SK-N-SH (cell line): ENCODE measurements around the gene TMEM129.

Source experiments
- CHD2 ChIP-seq: fragments of 150-350 bp; IDR thresholded peaks from 2 replicates; pipeline ENCODE4 v1.6.1; 2018; ENCODE audit warnings: low read length; ENCODE audit not compliant: partially characterized antibody
- FOXM1 ChIP-seq: IDR thresholded peaks from 2 replicates; pipeline ENCODE4 v1.4.0; 2012; ENCODE audit warnings: low read depth, mild to moderate bottlenecking
- GABPA ChIP-seq: IDR thresholded peaks from 2 replicates; pipeline ENCODE4 v1.4.0; 2012; ENCODE audit warnings: low read depth, mild to moderate bottlenecking
- NFIC ChIP-seq: IDR thresholded peaks from 2 replicates; pipeline ENCODE4 v1.4.0; 2012; ENCODE audit warnings: borderline replicate concordance
- PBX3 ChIP-seq: IDR thresholded peaks from 2 replicates; pipeline ENCODE4; 2012
- POLR2AphosphoS5 ChIP-seq: IDR thresholded peaks from 2 replicates; pipeline ENCODE4 v1.6.1; 2012; ENCODE audit warnings: low read depth, low read length
- RCOR1 ChIP-seq: fragments of 150-350 bp; IDR thresholded peaks from 2 replicates; pipeline ENCODE4 v1.6.1; 2017; ENCODE audit warnings: antibody characterized with exemption, low read length
- REST ChIP-seq: IDR thresholded peaks from 2 replicates; pipeline ENCODE4 v1.6.1; 2012; ENCODE audit warnings: mild to moderate bottlenecking, low read depth, low read length, moderate library complexity
- TAF1 ChIP-seq: IDR thresholded peaks from 2 replicates; pipeline ENCODE4 v1.6.1; 2012; ENCODE audit warnings: low read depth, mild to moderate bottlenecking, low read length, moderate library complexity, borderline replicate concordance
- TEAD4 ChIP-seq: IDR thresholded peaks from 2 replicates; pipeline ENCODE4 v1.4.0; 2012; ENCODE audit warnings: mild to moderate bottlenecking, borderline replicate concordance; ENCODE audit not compliant: insufficient read depth
- TF ChIP-seq, protein P1 (sequence below): IDR thresholded peaks from 2 replicates; pipeline ENCODE4 v1.4.0; 2012; ENCODE audit warnings: low read depth
- TF ChIP-seq, protein P2 (sequence below): fragments of 200-600 bp; sonication (generic); IDR thresholded peaks from 2 replicates; pipeline ENCODE4 v1.6.1; 2017; ENCODE audit warnings: antibody characterized with exemption, mild to moderate bottlenecking, moderate library complexity

DNA sequence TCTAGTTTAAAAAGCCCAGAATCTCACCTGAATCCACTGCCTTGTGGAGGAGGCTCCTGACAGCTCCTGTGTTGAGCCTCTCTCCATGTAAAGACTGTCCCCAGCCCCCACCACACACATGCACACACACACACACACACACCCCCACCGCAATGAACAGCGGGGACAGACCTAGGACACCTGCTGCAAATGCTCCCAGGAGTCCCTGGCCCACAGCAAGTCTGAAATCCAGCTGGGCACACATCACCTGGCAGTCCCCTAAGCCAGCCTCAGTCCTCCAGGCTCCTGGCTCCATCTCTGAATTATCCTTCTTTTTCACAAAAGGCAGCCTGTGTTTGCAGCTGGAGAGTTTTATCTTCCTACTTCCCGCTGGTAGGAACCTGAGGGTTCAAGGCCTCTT lies 30.4 kb downstream of the TMEM129 start:
- TF ChIP-seq, protein P1, sequence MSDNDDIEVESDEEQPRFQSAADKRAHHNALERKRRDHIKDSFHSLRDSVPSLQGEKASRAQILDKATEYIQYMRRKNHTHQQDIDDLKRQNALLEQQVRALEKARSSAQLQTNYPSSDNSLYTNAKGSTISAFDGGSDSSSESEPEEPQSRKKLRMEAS = no peak
- TF ChIP-seq FOXM1 = no peak
- no peak for TF ChIP-seq TEAD4
- TF ChIP-seq, protein P2, sequence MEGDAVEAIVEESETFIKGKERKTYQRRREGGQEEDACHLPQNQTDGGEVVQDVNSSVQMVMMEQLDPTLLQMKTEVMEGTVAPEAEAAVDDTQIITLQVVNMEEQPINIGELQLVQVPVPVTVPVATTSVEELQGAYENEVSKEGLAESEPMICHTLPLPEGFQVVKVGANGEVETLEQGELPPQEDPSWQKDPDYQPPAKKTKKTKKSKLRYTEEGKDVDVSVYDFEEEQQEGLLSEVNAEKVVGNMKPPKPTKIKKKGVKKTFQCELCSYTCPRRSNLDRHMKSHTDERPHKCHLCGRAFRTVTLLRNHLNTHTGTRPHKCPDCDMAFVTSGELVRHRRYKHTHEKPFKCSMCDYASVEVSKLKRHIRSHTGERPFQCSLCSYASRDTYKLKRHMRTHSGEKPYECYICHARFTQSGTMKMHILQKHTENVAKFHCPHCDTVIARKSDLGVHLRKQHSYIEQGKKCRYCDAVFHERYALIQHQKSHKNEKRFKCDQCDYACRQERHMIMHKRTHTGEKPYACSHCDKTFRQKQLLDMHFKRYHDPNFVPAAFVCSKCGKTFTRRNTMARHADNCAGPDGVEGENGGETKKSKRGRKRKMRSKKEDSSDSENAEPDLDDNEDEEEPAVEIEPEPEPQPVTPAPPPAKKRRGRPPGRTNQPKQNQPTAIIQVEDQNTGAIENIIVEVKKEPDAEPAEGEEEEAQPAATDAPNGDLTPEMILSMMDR = no peak
- no peak for TF ChIP-seq GABPA
- TF ChIP-seq CHD2 = no peak
- TF ChIP-seq REST = no peak
- no peak for TF ChIP-seq NFIC
- TF ChIP-seq POLR2AphosphoS5 = no peak
- TF ChIP-seq PBX3 = no peak
- TF ChIP-seq RCOR1 = no peak
- TF ChIP-seq TAF1 = no peak
